ENCODE results near the gene ROR2. TPM values are rescaled to one million over a fixed set of nuclear protein-coding genes. Genes with fewer than 3 reads are reported as not detected.

The ROR2 gene
- total RNA-seq, 1 donor from 2014 or later: not detected

- no peaks in the 10 kb centered on the region for H3K4me1 Mint-ChIP-seq (ENCODE audit: low read depth)
- no peaks in the 10 kb centered on the region for H3K9me3 Mint-ChIP-seq
- H3K27ac Mint-ChIP-seq: no peak overlapping the region
- H3K4me3 Mint-ChIP-seq (ENCODE audit: low read depth): no peak overlapping the region
- intact Hi-C loops (cut with micrococcal nuclease): loop anchor here (5.0 kb wide), 1 partner anchor 177 kb away; the partner anchor contains the start of gene ROR2
- DNase-seq (ENCODE audit: low spot score): no peak
- no peaks in the 10 kb centered on the region for H3K36me3 Mint-ChIP-seq (ENCODE audit: low read depth)
- peaks cover 19% of the 10 kb centered on the region for H3K27me3 Mint-ChIP-seq (ENCODE audit: low read depth)
Observed at GRCh38 chr9:91775708-91776028, 174.4 kb downstream of the ROR2 start.

GRCh38 chr9:91775011-91775707 is 174.9 kb downstream of the ROR2 start:
- Mint-ChIP-seq H3K9me3 (no peaks in the 10 kb centered on the region), H3K36me3 (ENCODE audit: low read depth) (no peaks in the 10 kb centered on the region), H3K27me3 (ENCODE audit: low read depth) (peaks cover 19% of the 10 kb centered on the region), H3K27ac (no peak overlapping the region), H3K4me1 (ENCODE audit: low read depth) (no peaks in the 10 kb centered on the region), H3K4me3 (ENCODE audit: low read depth) (no peak overlapping the region)
- peak; percentile 38 for DNase-seq (ENCODE audit: low spot score)
- intact Hi-C loops (cut with micrococcal nuclease): loop anchor here (5.0 kb wide), 1 partner anchor 177 kb away; the partner anchor contains the start of gene ROR2

DNA sequence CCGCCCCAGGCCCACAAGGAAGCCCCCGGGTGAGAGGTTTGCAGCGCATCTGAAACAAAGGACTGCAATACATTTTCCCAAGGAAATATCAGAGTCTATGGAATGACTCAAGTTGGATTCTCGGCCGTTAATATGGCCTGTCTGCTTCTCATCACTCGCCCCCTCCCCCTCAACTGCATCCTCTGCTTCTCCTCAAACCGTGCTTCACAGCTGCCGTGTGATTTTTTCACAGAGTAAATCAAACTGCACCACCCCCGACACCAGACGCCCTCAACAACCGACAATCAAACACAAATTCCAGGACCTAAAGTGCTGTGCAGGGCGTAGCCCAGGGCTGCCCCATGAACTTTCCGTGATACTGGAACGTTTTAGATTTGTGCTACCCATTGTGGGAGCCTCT is 176.9 kb downstream of the ROR2 start:
- H3K9me3 Mint-ChIP-seq: no peaks in the 10 kb centered on the region
- H3K4me1 Mint-ChIP-seq (ENCODE audit: low read depth): no peaks in the 10 kb centered on the region
- H3K4me3 Mint-ChIP-seq (ENCODE audit: low read depth): no peak overlapping the region
- peaks cover 19% of the 10 kb centered on the region for H3K27me3 Mint-ChIP-seq (ENCODE audit: low read depth)
- H3K27ac Mint-ChIP-seq: no peak overlapping the region
- intact Hi-C loops (cut with micrococcal nuclease): no loop called here
- H3K36me3 Mint-ChIP-seq (ENCODE audit: low read depth): no peaks in the 10 kb centered on the region
- no peak for DNase-seq (ENCODE audit: low spot score)

GRCh38 chr9:91771864-91772263 is 178.2 kb downstream of the ROR2 start:
- Mint-ChIP-seq H3K27ac (no peak overlapping the region), H3K4me1 (ENCODE audit: low read depth) (no peaks in the 10 kb centered on the region), H3K4me3 (ENCODE audit: low read depth) (no peak overlapping the region), H3K27me3 (ENCODE audit: low read depth) (peaks cover 16% of the 10 kb centered on the region), H3K36me3 (ENCODE audit: low read depth) (no peaks in the 10 kb centered on the region), H3K9me3 (no peaks in the 10 kb centered on the region)
- no peak for DNase-seq (ENCODE audit: low spot score)
- intact Hi-C loops (cut with micrococcal nuclease): no loop called here

DNA sequence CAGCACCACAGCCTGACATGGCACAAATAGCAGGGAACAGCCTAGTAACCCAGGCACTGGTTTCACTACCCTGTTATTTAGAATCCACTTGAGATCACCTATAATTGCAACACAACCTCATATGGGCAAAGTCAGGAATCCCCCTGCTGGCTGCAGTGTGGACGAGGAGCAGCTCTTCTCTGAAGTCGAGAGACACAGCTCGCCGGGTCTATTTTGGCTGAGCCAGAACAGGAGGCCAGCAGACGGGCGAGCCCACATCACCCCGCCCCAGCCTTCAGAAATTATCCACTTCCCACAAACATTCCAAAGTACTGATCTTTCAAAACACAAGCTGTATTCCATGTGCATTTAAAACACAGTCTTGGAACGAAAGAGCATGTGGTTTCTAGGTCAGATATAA is 179.0 kb downstream of the ROR2 start:
- intact Hi-C loops (cut with micrococcal nuclease): no loop called here
- H3K36me3 Mint-ChIP-seq (ENCODE audit: low read depth): no peaks in the 10 kb centered on the region
- no peaks in the 10 kb centered on the region for H3K4me1 Mint-ChIP-seq (ENCODE audit: low read depth)
- DNase-seq (ENCODE audit: low spot score): no peak
- H3K9me3 Mint-ChIP-seq: no peaks in the 10 kb centered on the region
- H3K4me3 Mint-ChIP-seq (ENCODE audit: low read depth): no peak overlapping the region
- H3K27ac Mint-ChIP-seq: no peak overlapping the region
- H3K27me3 Mint-ChIP-seq (ENCODE audit: low read depth): peaks cover 17% of the 10 kb centered on the region

GRCh38 chr9:91770229-91770628 is 179.8 kb downstream of the ROR2 start:
- no peaks in the 10 kb centered on the region for H3K36me3 Mint-ChIP-seq (ENCODE audit: low read depth)
- no peak overlapping the region for H3K4me3 Mint-ChIP-seq (ENCODE audit: low read depth)
- H3K4me1 Mint-ChIP-seq (ENCODE audit: low read depth): no peaks in the 10 kb centered on the region
- intact Hi-C loops (cut with micrococcal nuclease): no loop called here
- H3K9me3 Mint-ChIP-seq: no peaks in the 10 kb centered on the region
- no peak overlapping the region for H3K27ac Mint-ChIP-seq
- no peak for DNase-seq (ENCODE audit: low spot score)
- H3K27me3 Mint-ChIP-seq (ENCODE audit: low read depth): peaks cover 13% of the 10 kb centered on the region

DNA sequence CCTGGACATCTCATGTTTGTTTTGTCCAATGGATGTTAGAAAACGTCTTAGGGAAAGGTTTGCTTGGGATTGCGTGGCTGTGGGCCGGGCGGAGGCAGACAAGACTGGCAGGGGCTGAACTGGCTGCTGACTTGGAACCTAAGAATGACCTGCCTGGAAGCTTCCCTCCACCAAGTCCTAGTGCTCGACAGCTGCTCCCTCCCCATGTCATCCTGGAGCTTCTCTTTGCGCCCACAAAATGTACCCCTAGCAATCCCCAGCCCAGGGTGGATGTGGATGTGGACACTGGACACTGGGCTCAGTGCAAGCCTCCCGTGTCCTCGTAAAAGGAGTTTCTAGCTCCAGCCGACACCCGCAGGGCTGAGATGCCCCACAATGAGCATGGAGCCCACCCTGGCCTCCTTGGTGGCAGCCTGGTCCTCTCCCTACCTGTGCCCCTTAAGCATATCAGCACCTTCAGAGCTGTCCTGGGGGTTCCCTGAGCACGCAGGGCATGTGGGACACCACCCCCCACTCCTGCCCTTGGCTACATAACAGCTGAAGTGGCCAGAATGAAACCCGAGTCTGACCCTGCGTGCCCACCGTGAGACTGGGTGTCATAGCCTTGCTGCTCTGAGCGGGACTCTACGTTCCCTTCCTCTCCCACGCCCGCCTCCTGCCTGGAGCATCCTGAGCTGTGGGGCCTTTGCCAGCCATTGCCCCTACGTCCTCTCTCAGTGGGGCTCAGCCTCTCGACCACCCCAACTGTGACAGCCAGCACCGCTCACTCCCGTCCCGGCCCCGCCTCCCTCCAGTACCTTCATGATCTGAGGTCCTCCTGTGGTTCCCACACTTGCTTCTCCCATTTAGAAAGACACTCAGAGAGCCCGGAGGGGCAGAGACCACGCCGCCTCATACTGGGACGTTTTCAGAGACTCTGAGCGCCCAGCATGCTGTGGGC is 180.8 kb downstream of the ROR2 start:
- Mint-ChIP-seq H3K4me1 (ENCODE audit: low read depth) (no peaks in the 10 kb centered on the region), H3K36me3 (ENCODE audit: low read depth) (no peaks in the 10 kb centered on the region), H3K9me3 (peaks cover 7% of the 10 kb centered on the region), H3K27ac (no peak overlapping the region), H3K27me3 (ENCODE audit: low read depth) (peaks cover 17% of the 10 kb centered on the region), H3K4me3 (ENCODE audit: low read depth) (no peak overlapping the region)
- intact Hi-C loops (cut with micrococcal nuclease): no loop called here
- no peak for DNase-seq (ENCODE audit: low spot score)

- no peak overlapping the region for H3K4me3 Mint-ChIP-seq (ENCODE audit: low read depth)
- intact Hi-C loops (cut with micrococcal nuclease): no loop called here
- no peaks in the 10 kb centered on the region for H3K36me3 Mint-ChIP-seq (ENCODE audit: low read depth)
- peaks cover 7% of the 10 kb centered on the region for H3K9me3 Mint-ChIP-seq
- H3K4me1 Mint-ChIP-seq (ENCODE audit: low read depth): no peaks in the 10 kb centered on the region
- peaks cover 20% of the 10 kb centered on the region for H3K27me3 Mint-ChIP-seq (ENCODE audit: low read depth)
- DNase-seq (ENCODE audit: low spot score): no peak
- no peak overlapping the region for H3K27ac Mint-ChIP-seq
Observed at GRCh38 chr9:91768507-91768906, 181.5 kb downstream of the ROR2 start.

DNA sequence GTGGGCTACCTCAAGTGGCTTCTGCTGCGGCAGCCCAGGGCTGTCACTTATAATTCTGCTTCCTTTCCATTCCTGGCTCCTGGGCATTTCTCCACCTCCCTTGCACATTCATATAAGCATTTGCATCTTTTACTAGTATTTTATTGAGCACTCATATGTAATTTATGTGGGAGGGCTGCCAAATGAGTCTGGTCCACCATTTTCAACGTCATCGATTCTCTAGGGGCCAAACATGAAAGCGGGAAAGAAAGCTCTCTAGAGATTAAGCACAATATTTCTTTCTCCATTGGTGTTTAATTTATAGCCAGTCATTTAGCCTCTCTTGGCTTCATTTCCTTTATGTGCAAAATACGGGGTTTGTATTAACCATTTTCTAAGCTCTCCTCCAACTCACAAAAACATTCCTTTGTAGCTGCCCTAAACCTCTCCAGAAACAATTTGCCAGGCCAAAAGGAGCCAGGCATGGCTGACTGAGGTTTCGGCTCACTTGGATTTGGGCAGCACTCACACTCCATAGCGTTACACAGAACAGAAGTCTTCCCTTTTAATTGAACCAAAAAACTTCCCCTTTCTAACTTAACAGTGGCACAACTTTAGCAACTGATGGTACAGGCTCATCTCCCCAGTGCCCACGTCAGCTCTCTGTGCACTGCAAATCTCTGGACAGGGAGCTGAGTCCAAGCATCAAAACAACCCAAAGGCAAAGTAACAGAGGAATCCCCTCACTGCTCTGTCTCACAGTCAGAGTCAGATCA is 183.5 kb downstream of the ROR2 start:
- Mint-ChIP-seq H3K36me3 (ENCODE audit: low read depth) (no peaks in the 10 kb centered on the region), H3K9me3 (peaks cover 7% of the 10 kb centered on the region), H3K27ac (no peak overlapping the region), H3K4me1 (ENCODE audit: low read depth) (no peaks in the 10 kb centered on the region), H3K4me3 (ENCODE audit: low read depth) (no peak overlapping the region), H3K27me3 (ENCODE audit: low read depth) (peaks cover 23% of the 10 kb centered on the region)
- intact Hi-C loops (cut with micrococcal nuclease): no loop called here
- DNase-seq (ENCODE audit: low spot score): no peak

- Mint-ChIP-seq H3K36me3 (ENCODE audit: low read depth) (no peaks in the 10 kb centered on the region), H3K27me3 (ENCODE audit: low read depth) (peaks cover 23% of the 10 kb centered on the region), H3K27ac (no peak overlapping the region), H3K4me1 (ENCODE audit: low read depth) (no peaks in the 10 kb centered on the region), H3K4me3 (ENCODE audit: low read depth) (no peak overlapping the region), H3K9me3 (peaks cover 7% of the 10 kb centered on the region)
- no peak for DNase-seq (ENCODE audit: low spot score)
- intact Hi-C loops (cut with micrococcal nuclease): no loop called here
Observed at GRCh38 chr9:91765296-91765695, 184.7 kb downstream of the ROR2 start.

DNA sequence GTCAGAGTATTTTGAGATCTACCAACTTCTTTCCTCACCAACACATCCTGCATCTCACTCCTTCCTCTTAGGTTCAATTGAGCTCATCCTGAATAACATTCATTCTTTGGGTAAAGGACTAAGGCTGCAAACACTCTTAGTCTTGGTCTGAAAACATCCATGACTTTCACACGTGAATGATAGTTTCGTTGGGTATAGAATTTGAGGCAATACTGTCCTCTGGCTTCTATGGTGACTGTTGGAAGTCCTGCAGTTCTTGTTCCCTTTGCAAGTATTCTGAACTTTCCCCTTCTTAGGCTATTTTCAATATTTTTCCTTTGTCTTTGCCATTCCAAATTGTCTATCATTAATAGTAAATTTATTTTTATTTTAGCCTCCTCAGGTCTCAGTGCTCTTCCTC is 185.4 kb downstream of the ROR2 start:
- Mint-ChIP-seq H3K9me3 (peaks cover 7% of the 10 kb centered on the region), H3K27ac (no peak overlapping the region)
- intact Hi-C loops (cut with micrococcal nuclease): no loop called here

DNA sequence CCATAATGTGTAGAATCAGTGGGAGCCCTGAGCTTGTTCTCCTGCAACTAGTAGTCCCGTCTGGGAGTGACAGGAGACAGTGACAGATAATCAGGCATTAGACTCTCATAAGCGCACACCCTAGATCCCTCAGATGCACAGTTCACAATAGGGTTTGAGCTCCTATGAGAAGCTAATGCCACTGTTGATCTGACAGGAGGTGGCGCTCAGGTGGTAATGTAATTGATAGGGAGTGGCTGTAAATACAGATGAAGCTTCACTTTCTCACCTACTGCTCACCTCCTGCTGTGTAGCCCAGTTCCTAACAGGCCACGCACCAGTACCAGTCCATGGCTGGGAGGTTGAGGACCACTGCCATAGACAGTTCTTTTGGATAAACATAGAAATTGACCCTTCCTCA is 188.7 kb downstream of the ROR2 start:
- no peak for DNase-seq (ENCODE audit: low spot score)
- Mint-ChIP-seq H3K9me3 (peaks cover 7% of the 10 kb centered on the region), H3K4me3 (ENCODE audit: low read depth) (no peak overlapping the region), H3K27ac (no peak overlapping the region), H3K36me3 (ENCODE audit: low read depth) (no peaks in the 10 kb centered on the region), H3K4me1 (ENCODE audit: low read depth) (no peaks in the 10 kb centered on the region), H3K27me3 (ENCODE audit: low read depth) (peaks cover 16% of the 10 kb centered on the region)
- intact Hi-C loops (cut with micrococcal nuclease): no loop called here

More for the DNA sequence above, 185.4 kb downstream of the ROR2 start:
- no peak for DNase-seq (ENCODE audit: low spot score)
- peaks cover 23% of the 10 kb centered on the region for H3K27me3 Mint-ChIP-seq (ENCODE audit: low read depth)
- H3K36me3 Mint-ChIP-seq (ENCODE audit: low read depth): no peaks in the 10 kb centered on the region
- H3K4me1 Mint-ChIP-seq (ENCODE audit: low read depth): no peaks in the 10 kb centered on the region
- no peak overlapping the region for H3K4me3 Mint-ChIP-seq (ENCODE audit: low read depth)

Measured in activated T-helper 2 cell treated with anti-CD3 and anti-CD28 coated beads, Interferon-gamma antibody, Interleukin-2, Interleukin-4, amounts not matched to agents 10 μg/mL and 5 μg/mL and 100 μg/mL, durations not matched to agents 14 hours and 24 hours and 36 hours (primary cell).